GM13977 (cell line): ENCODE data around the gene GADD45B.
"Not testable (repeated sequence)": the region's sequence is repeated elsewhere in the genome, so short reads cannot be mapped to it uniquely, and the experiment has no call there.

ENCODE experiments used
- DNase-seq: peaks from one replicate; pipeline ENCODE4 v3.0.0; 2012; ENCODE audit warnings: low spot score
- CTCF ChIP-seq: IDR thresholded peaks from 2 replicates; pipeline ENCODE4 v1.5.1; 2012; ENCODE audit warnings: mild to moderate bottlenecking, control low read depth; ENCODE audit not compliant: insufficient read depth; ENCODE audit errors: extremely low read depth, missing control alignments
- in situ Hi-C: fragments of 300-500 bp; cut with MboI; formaldehyde crosslinking; loops from one replicate; pipeline ENCODE4 v1.12.0; 2022; ENCODE audit warnings: low sequenced_read_pairs, low pct_unique_long_range_greater_than_20kb, mixed read lengths, inconsistent platforms; ENCODE audit not compliant: unreplicated experiment

Gene GADD45B

GRCh38 chr19:2495651-2496316 is 19.9 kb downstream of the GADD45B start:
- TF ChIP-seq CTCF = no peak
- in situ Hi-C loops = no loop called here
- no peak for DNase-seq

- in situ Hi-C loops = no loop called here
- TF ChIP-seq CTCF = no peak
- no peak for DNase-seq
These were observed 21.3 kb downstream of the GADD45B start for GRCh38 chr19:2497186-2497585.

GRCh38 chr19:2500156-2500555 is 24.2 kb downstream of the GADD45B start:
- in situ Hi-C loops = no loop called here
- no peak for DNase-seq
- no peak for TF ChIP-seq CTCF

- in situ Hi-C loops = no loop called here
- DNase-seq = no peak
- no peak for TF ChIP-seq CTCF
These were observed 24.9 kb downstream of the GADD45B start for GRCh38 chr19:2500841-2501261.

- no peak for TF ChIP-seq CTCF
- in situ Hi-C loops = no loop called here
- peak; percentile 56 for DNase-seq
These were observed 27.7 kb downstream of the GADD45B start for GRCh38 chr19:2503521-2504109.

- DNase-seq = not testable (repeated sequence)
These were observed 30.7 kb downstream of the GADD45B start for GRCh38 chr19:2506656-2507055.

GRCh38 chr19:2507109-2507508 is 31.2 kb downstream of the GADD45B start:
- in situ Hi-C loops = no loop called here
- no peak for TF ChIP-seq CTCF
- peak; percentile 64 for DNase-seq

More at GRCh38 chr19:2506656-2507055, 30.7 kb downstream of the GADD45B start:
- in situ Hi-C loops = not testable (repeated sequence)
